Activated CD8-positive, alpha-beta T cell treated with anti-CD3 and anti-CD28 coated beads for 36 hours (primary cell): Measurements from ENCODE around the gene MEGF11. TPM values are rescaled to one million over a fixed set of nuclear protein-coding genes. Genes with fewer than 3 reads are reported as not detected.

Source experiments
- ATAC-seq: fragments of 200-7000 bp; cut with Tn5 transposase; one replicate; pipeline ENCODE4 v1.10.0; 2021; ENCODE audit warnings: mild to moderate bottlenecking, moderate library complexity
- CTCF ChIA-PET: fragments of 350-600 bp; sonication (Branson Sonifier 250); formaldehyde crosslinking; loops from one replicate; lab custom pipeline; 2021; ENCODE audit warnings: antibody characterized with exemption; lab: Charles Lee
- POLR2A ChIA-PET: fragments of 350-600 bp; sonication (Branson Sonifier 250); formaldehyde crosslinking; loops from one replicate; lab custom pipeline; 2021; ENCODE audit warnings: antibody characterized with exemption; lab: Charles Lee
- DNase-seq: peaks from one replicate; pipeline ENCODE4 v3.0.0-alpha.2; 2020
- H3K27ac Mint-ChIP-seq: one replicate; pipeline ENCODE4 v1.8.0; 2021; ENCODE audit warnings: mild to moderate bottlenecking, mixed read lengths
- H3K27me3 Mint-ChIP-seq: one replicate; pipeline ENCODE4 v1.8.0; 2021; ENCODE audit warnings: mixed read lengths
- H3K36me3 Mint-ChIP-seq: one replicate; pipeline ENCODE4 v1.8.0; 2021; ENCODE audit warnings: low read depth, mixed read lengths
- H3K4me1 Mint-ChIP-seq: one replicate; pipeline ENCODE4 v1.8.0; 2021; ENCODE audit warnings: low read depth, mixed read lengths
- H3K4me3 Mint-ChIP-seq: one replicate; pipeline ENCODE4 v1.8.0; 2021; ENCODE audit warnings: mild to moderate bottlenecking, moderate library complexity, mixed read lengths
- H3K9me3 Mint-ChIP-seq: one replicate; pipeline ENCODE4 v1.8.0; 2021; ENCODE audit warnings: mixed read lengths
- intact Hi-C: fragments of 100-400 bp; cut with micrococcal nuclease; formaldehyde crosslinking; loops from one replicate; pipeline ENCODE4 v1.10.0; 2022
- total RNA-seq, 2 experiments: library from RNA; stranded (reverse); gene quantifications; one replicate each; pipeline ENCODE4 v1.2.3, GENCODE V29; 2021
- TF ChIP-seq, protein P1 (sequence below): fragments of 200-600 bp; IDR thresholded peaks from one replicate; pipeline ENCODE4 v1.8.0; 2022; ENCODE audit warnings: antibody characterized with exemption, mild to moderate bottlenecking

Gene MEGF11
- total RNA-seq, 2 experiments from 2014 or later, result not detected

DNA sequence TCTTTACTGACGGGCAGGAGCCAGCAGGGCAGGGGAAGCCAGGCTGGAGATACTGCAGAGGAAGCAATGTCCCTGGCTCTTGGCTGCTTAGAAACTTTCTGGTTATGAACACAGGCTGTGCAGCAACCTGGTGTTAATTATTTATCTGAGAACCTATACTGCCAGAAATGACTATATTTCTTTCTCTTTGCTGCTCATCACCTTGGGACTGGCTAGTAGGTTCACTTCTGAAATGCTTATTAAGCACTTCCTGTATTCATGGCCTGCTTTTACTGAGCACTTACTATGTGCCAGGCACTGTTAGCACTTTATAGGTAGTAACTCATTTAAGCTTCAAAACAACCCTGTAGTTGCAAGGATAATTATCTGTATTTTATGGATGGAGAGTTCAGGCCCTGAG is 326.7 kb downstream of the MEGF11 start:
- Mint-ChIP-seq H3K27me3 (no peaks in the 10 kb centered on the region), H3K4me1 (no peaks in the 10 kb centered on the region), H3K27ac (no peak overlapping the region), H3K4me3 (no peak overlapping the region), H3K9me3 (no peaks in the 10 kb centered on the region), H3K36me3 (no peaks in the 10 kb centered on the region)
- ChIA-PET POLR2A (interaction anchor here (0.9 kb wide), 1 partner anchor 58 kb away, joined by 3 read pairs; the partner anchor contains the start of gene RAB11A), CTCF (no interaction called here)
- DNase-seq, result no peak
- ATAC-seq, result no peak
- TF ChIP-seq, protein P1, sequence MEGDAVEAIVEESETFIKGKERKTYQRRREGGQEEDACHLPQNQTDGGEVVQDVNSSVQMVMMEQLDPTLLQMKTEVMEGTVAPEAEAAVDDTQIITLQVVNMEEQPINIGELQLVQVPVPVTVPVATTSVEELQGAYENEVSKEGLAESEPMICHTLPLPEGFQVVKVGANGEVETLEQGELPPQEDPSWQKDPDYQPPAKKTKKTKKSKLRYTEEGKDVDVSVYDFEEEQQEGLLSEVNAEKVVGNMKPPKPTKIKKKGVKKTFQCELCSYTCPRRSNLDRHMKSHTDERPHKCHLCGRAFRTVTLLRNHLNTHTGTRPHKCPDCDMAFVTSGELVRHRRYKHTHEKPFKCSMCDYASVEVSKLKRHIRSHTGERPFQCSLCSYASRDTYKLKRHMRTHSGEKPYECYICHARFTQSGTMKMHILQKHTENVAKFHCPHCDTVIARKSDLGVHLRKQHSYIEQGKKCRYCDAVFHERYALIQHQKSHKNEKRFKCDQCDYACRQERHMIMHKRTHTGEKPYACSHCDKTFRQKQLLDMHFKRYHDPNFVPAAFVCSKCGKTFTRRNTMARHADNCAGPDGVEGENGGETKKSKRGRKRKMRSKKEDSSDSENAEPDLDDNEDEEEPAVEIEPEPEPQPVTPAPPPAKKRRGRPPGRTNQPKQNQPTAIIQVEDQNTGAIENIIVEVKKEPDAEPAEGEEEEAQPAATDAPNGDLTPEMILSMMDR, result no peak
- intact Hi-C loops, result no loop called here

DNA sequence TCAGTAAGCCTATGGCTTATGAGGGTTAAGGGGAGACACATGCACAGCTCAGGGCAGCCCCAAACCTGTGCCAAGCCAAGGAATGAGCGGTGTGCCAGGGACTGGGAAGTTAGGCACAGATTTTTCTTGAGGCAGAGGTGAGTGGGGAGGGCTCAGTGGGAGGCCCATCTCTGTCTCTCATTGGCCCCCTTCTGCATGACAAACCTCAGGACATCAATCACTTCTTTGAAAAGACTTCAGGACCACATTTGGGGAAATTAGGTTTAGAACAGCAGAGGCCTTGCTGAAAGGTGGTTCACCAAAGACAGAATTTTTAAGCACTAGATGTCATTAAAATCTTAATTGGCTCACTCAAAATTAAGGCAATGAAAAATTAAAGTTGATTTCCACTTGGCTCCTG is 327.1 kb downstream of the MEGF11 start:
- TF ChIP-seq, protein P1, result no peak
- ChIA-PET POLR2A (interaction anchor here (0.9 kb wide), 1 partner anchor 57 kb away, joined by 3 read pairs; the partner anchor contains the start of gene RAB11A), CTCF (no interaction called here)
- no peak for ATAC-seq
- DNase-seq, result no peak
- no peak overlapping the region for H3K27ac Mint-ChIP-seq
- H3K27me3 Mint-ChIP-seq, result no peaks in the 10 kb centered on the region
- intact Hi-C loops, result no loop called here
- no peaks in the 10 kb centered on the region for H3K9me3 Mint-ChIP-seq
- H3K36me3 Mint-ChIP-seq, result no peaks in the 10 kb centered on the region
- no peak overlapping the region for H3K4me3 Mint-ChIP-seq
- H3K4me1 Mint-ChIP-seq, result no peaks in the 10 kb centered on the region

DNA sequence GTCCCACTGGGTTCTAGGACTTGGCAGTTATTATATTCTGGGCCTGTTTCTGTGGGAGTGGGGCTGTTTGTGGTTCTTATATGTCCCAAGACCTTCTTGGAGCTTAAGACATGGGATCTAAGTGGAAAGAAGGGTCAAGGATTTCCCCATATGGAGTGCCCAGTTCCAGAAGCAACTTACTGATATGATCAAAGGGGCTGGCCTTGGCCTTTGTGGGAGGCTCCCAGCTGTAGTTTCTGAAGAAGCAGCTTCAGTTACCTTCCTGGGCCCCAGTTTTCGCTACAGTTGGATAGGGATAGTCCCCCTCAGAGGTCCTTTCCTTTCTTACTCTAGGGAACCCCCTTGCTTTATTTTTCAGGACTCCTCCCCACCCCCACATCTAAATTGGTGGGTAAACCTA is 328.2 kb downstream of the MEGF11 start:
- ChIA-PET CTCF (no interaction called here), POLR2A (interaction anchor here (0.9 kb wide), 1 partner anchor 55 kb away, joined by 3 read pairs; no protein-coding TSS in a partner anchor)
- Mint-ChIP-seq H3K4me1 (peaks cover 3% of the 10 kb centered on the region), H3K9me3 (no peaks in the 10 kb centered on the region), H3K4me3 (no peak overlapping the region), H3K27me3 (no peaks in the 10 kb centered on the region), H3K36me3 (no peaks in the 10 kb centered on the region), H3K27ac (no peak overlapping the region)
- intact Hi-C loops, result no loop called here
- DNase-seq (no peak), ATAC-seq (no peak)
- TF ChIP-seq, protein P1, result no peak

DNA sequence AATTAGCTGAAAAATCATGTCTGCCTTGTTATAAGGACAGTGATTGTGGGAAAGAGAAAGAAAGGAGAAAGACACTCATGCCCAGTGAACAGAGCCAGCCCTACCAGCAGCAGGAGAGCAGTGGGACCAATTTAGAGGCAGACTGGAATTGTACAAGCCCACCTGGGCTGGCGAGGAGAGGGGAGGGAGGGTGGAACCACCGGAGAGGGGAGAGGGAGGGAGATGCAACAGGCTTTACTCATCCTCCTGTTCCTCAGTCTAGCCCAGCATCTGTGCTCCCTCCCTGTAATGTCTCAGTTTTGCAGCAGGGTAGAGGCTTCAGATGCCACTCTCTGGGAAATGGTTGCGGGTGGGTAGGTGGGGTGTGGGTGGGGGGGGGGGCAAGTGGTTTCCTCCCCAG is 329.5 kb downstream of the MEGF11 start:
- TF ChIP-seq, protein P1, result no peak
- Mint-ChIP-seq H3K4me3 (no peak overlapping the region), H3K27me3 (no peaks in the 10 kb centered on the region), H3K36me3 (no peaks in the 10 kb centered on the region), H3K9me3 (no peaks in the 10 kb centered on the region), H3K4me1 (peaks cover 7% of the 10 kb centered on the region), H3K27ac (no peak overlapping the region)
- ATAC-seq (no peak), DNase-seq (no peak)
- POLR2A ChIA-PET, result no interaction called here
- intact Hi-C loops, result no loop called here
- CTCF ChIA-PET, result no interaction called here

DNA sequence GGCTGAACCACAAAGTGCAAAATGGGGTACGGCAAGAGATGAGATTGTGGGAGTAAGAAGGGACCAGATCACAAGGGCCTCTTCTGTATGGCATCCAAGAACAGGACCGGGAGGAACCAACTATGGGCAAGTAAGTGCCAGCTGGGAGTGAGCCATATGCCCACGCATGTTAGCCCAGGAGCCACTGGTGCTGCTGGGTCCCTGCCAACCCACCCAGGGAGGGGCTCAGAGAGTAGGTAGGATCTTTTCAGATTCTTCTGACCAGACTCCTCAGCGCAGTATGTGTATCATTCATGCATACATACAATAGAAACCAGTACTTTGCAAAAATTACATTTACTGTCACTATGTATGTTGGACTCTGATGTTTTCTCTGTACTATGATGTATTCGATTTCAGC is 330.3 kb downstream of the MEGF11 start:
- H3K27me3 Mint-ChIP-seq, result no peaks in the 10 kb centered on the region
- TF ChIP-seq, protein P1, result no peak
- ChIA-PET CTCF (interaction anchor here (1.3 kb wide), 1 partner anchor 10 kb away, joined by 3 read pairs; no protein-coding TSS in a partner anchor), POLR2A (interaction anchor here (1.3 kb wide), 1 partner anchor 13 kb away, joined by 3 read pairs; no protein-coding TSS in a partner anchor)
- H3K9me3 Mint-ChIP-seq, result no peaks in the 10 kb centered on the region
- H3K27ac Mint-ChIP-seq, result no peak overlapping the region
- DNase-seq (no peak), ATAC-seq (no peak)
- no peaks in the 10 kb centered on the region for H3K36me3 Mint-ChIP-seq
- H3K4me1 Mint-ChIP-seq, result peaks cover 11% of the 10 kb centered on the region
- intact Hi-C loops, result no loop called here
- no peak overlapping the region for H3K4me3 Mint-ChIP-seq
